PC-3 (cell line): ENCODE data around the gene STK32C. TPM values are rescaled to one million over a fixed set of nuclear protein-coding genes. Genes with fewer than 3 reads are reported as not detected.

Experiments used
- ATAC-seq: fragments of 200-7000 bp; cut with Tn5 transposase; 2 replicates; pipeline ENCODE4 v1.9.1; 2020; ENCODE audit warnings: mild to moderate bottlenecking, moderate library complexity
- BruUV-seq: library from RNA; stranded (reverse); fragments of 400-500 nt; replicated peaks from 2 replicates; lab custom pipeline; 2021; lab: Mats Ljungman, UMichigan
- CTCF ChIA-PET: fragments of 300-600 bp; sonication (Branson Sonifier 250); formaldehyde crosslinking; loops from one replicate; lab custom pipeline; 2022; ENCODE audit warnings: antibody characterized with exemption; lab: Charles Lee
- POLR2A ChIA-PET: fragments of 300-600 bp; sonication (Branson Sonifier 250); formaldehyde crosslinking; loops from one replicate; lab custom pipeline; 2022; ENCODE audit warnings: antibody characterized with exemption; ENCODE audit not compliant: unreplicated experiment; lab: Charles Lee
- DNase-seq: peaks from one replicate; pipeline ENCODE4 v3.0.0-alpha.2; 2015
- H2AFZ ChIP-seq: fragments of 300-600 bp; sonication (generic); 2 replicates; pipeline ENCODE4 v1.6.0; 2016; ENCODE audit warnings: antibody characterized with exemption, low read length
- H3F3A ChIP-seq: fragments of 300-600 bp; sonication (generic); one replicate; pipeline ENCODE4 v1.6.0; 2017; ENCODE audit warnings: antibody characterized with exemption, low read length, control low read depth, mild to moderate bottlenecking; ENCODE audit not compliant: unreplicated experiment
- H3K27ac ChIP-seq: fragments of 300-600 bp; sonication (generic); 2 replicates; pipeline ENCODE4 v1.5.1; 2016; ENCODE audit warnings: mild to moderate bottlenecking, low read length
- H3K27me3 ChIP-seq: fragments of 300-600 bp; sonication (generic); 2 replicates; pipeline ENCODE4 v1.6.1; 2016; ENCODE audit warnings: low read length, mixed read lengths
- H3K36me3 ChIP-seq: fragments of 300-600 bp; sonication (generic); 2 replicates; pipeline ENCODE4 v1.6.1; 2016; ENCODE audit warnings: low read depth, mixed run types, low read length, mixed read lengths
- H3K4me1 ChIP-seq: fragments of 300-600 bp; sonication (generic); 2 replicates; pipeline ENCODE4 v1.5.1; 2016; ENCODE audit warnings: low read length; ENCODE audit not compliant: insufficient read depth
- H3K4me2 ChIP-seq: fragments of 300-600 bp; sonication (generic); 2 replicates; pipeline ENCODE4 v1.6.0; 2016; ENCODE audit warnings: low read length
- H3K4me3 ChIP-seq: fragments of 300-600 bp; sonication (generic); 2 replicates; pipeline ENCODE4 v1.5.1; 2016; ENCODE audit warnings: mild to moderate bottlenecking, low read length, mixed read lengths
- H3K79me2 ChIP-seq: fragments of 300-600 bp; sonication (generic); 2 replicates; pipeline ENCODE4 v1.6.1; 2017; ENCODE audit warnings: low read length, mixed read lengths
- H3K9ac ChIP-seq: fragments of 300-600 bp; sonication (generic); 2 replicates; pipeline ENCODE4 v1.6.0; 2016; ENCODE audit warnings: mild to moderate bottlenecking, low read length
- H3K9me2 ChIP-seq: fragments of 300-600 bp; sonication (generic); replicated peaks from 2 replicates; pipeline ENCODE4 v1.6.1; 2016; ENCODE audit warnings: mixed run types, low read length, mixed read lengths
- H3K9me3 ChIP-seq: fragments of 300-600 bp; sonication (generic); 2 replicates; pipeline ENCODE4 v1.6.1; 2016; ENCODE audit warnings: low read length, mixed read lengths
- H4K20me1 ChIP-seq: fragments of 300-600 bp; sonication (generic); 2 replicates; pipeline ENCODE4 v1.6.1; 2016; ENCODE audit warnings: low read length, mixed read lengths
- CTCF ChIP-seq: fragments of 300-600 bp; sonication (generic); conservative IDR thresholded peaks from 2 replicates; pipeline ENCODE4 v1.5.1; 2017; ENCODE audit warnings: antibody characterized with exemption, low read depth, mild to moderate bottlenecking, low read length
- EZH2 ChIP-seq: fragments of 300-600 bp; sonication (generic); IDR thresholded peaks from one replicate; pipeline ENCODE4 v1.6.1; 2017; ENCODE audit warnings: antibody characterized with exemption, mild to moderate bottlenecking, low read length; ENCODE audit not compliant: unreplicated experiment
- EZH2phosphoT487 ChIP-seq: fragments of 300-600 bp; sonication (generic); IDR thresholded peaks from 2 replicates; pipeline ENCODE4 v1.6.1; 2018; ENCODE audit warnings: mild to moderate bottlenecking, antibody characterized with exemption, low read length, borderline replicate concordance
- intact Hi-C: fragments of 100-400 bp; cut with micrococcal nuclease; formaldehyde crosslinking; loops from 2 replicates; pipeline ENCODE4 v1.9.0; 2023
- total RNA-seq: library from RNA; depleted of rRNA; stranded (reverse); fragments of >200 nt; gene quantifications from 2 replicates; pipeline ENCODE4 v1.2.3, GENCODE V29; 2014

Gene STK32C
- total RNA-seq, 1 experiment from 2014 or later, result 28.3 TPM

- intact Hi-C loops, result no loop called here
- BruUV-seq, result no TSS peak
- Histone ChIP-seq H3K4me3 (no peak overlapping the region), H4K20me1 (no peaks in the 10 kb centered on the region), H3K9me2 (no peaks in the 10 kb centered on the region), H3K36me3 (no peaks in the 10 kb centered on the region), H3F3A (no peaks in the 10 kb centered on the region), H3K4me2 (no peak overlapping the region), H3K27ac (no peak overlapping the region), H3K9me3 (no peaks in the 10 kb centered on the region), H3K9ac (no peak overlapping the region), H3K79me2 (no peaks in the 10 kb centered on the region), H2AFZ (no peak overlapping the region), H3K4me1 (peaks cover 13% of the 10 kb centered on the region; the same call in 1 of the 2 replicates), H3K27me3 (no peaks in the 10 kb centered on the region)
- ATAC-seq, result no peak
- ChIA-PET POLR2A (no interaction called here), CTCF (no interaction called here)
- no peak for TF ChIP-seq EZH2phosphoT487
- TF ChIP-seq CTCF, result no peak
- no peak for TF ChIP-seq EZH2
- no peak for DNase-seq
Measured at GRCh38 chr10:132172091-132173066, 135.4 kb downstream of the STK32C start.

- H3K9me2 ChIP-seq, result no peaks in the 10 kb centered on the region
- H3K4me2 ChIP-seq, result no peak overlapping the region
- no peak overlapping the region for H3K27ac ChIP-seq
- no peaks in the 10 kb centered on the region for H3K27me3 ChIP-seq
- no peaks in the 10 kb centered on the region for H3K79me2 ChIP-seq
- ChIA-PET POLR2A (no interaction called here), CTCF (no interaction called here)
- no peaks in the 10 kb centered on the region for H4K20me1 ChIP-seq
- H3F3A ChIP-seq, result no peaks in the 10 kb centered on the region
- H3K36me3 ChIP-seq, result no peaks in the 10 kb centered on the region
- BruUV-seq, result no TSS peak
- no peak for ATAC-seq
- H3K4me3 ChIP-seq, result no peak overlapping the region
- H3K9me3 ChIP-seq, result no peaks in the 10 kb centered on the region
- intact Hi-C loops, result no loop called here
- DNase-seq, result no peak
- peaks cover 2% of the 10 kb centered on the region; the same call in 1 of the 2 replicates for H3K4me1 ChIP-seq
- no peak overlapping the region for H3K9ac ChIP-seq
- TF ChIP-seq EZH2phosphoT487, result no peak
- no peak for TF ChIP-seq CTCF
- no peak for TF ChIP-seq EZH2
- no peak overlapping the region for H2AFZ ChIP-seq
Measured at GRCh38 chr10:132170561-132171361, 137.0 kb downstream of the STK32C start.
